GM21515 (cell line): ENCODE measurements around the gene CYP4V2.

Source experiments
- ATAC-seq: cut with Tn5 transposase; IDR thresholded peaks from one replicate; pipeline ENCODE4 v1.9.1; 2021; ENCODE audit not compliant: unreplicated experiment

CYP4V2 gene

GRCh38 chr4:186188107-186188506, 3.3 kb upstream of the CYP4V2 start:
- no peak for ATAC-seq

DNA sequence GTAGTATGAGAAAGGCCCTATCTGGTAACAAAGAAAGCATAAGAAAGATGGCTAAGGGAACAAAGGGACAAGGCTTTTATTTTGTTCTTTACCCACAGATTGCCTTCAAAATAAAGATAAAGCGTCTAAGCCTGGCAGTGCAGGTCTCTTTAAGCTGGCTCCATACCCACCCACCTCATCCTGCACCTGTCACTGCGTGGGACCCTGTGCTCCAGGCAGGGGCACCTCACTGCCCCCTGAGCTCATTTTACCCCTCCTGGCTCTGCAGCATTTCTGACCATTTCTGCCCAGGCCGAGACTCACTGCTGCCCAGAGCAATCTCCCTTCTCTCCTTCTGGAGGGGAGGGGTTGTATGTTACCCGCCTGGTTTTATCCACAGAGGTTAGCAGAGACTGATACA, 1.7 kb upstream of the CYP4V2 start:
- ATAC-seq: no peak

DNA sequence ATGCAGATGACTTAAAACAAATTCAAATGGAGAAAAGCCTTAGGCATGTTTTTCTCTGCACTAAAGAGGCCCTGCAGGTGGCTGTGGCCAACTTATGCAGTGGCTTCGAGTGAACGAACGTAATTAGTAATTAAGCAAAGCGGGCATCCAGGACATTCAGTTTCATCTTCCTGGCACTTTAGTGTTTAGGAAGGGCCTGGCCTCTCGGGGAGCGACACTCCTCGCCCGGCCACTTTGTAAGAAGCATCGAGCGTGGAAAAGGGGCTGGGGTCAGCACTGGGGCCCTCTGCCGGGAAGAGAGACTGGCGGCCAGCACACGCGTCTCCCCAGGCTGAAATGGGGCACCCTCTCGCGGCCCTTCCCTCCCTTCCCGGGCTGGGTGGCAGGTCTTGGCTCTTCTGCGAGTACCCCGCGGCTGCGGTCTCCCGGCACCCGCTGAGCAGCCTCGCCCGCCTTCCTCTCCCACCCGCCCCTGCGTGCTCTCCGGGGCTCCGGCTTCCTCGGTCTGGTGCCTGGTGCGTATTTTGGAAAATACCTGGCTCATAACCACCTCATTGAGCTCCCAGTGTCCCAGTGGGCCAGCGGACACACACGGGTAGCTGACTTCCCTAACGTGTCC, 677 bp upstream of the CYP4V2 start:
- ATAC-seq: peak; percentile 20

DNA sequence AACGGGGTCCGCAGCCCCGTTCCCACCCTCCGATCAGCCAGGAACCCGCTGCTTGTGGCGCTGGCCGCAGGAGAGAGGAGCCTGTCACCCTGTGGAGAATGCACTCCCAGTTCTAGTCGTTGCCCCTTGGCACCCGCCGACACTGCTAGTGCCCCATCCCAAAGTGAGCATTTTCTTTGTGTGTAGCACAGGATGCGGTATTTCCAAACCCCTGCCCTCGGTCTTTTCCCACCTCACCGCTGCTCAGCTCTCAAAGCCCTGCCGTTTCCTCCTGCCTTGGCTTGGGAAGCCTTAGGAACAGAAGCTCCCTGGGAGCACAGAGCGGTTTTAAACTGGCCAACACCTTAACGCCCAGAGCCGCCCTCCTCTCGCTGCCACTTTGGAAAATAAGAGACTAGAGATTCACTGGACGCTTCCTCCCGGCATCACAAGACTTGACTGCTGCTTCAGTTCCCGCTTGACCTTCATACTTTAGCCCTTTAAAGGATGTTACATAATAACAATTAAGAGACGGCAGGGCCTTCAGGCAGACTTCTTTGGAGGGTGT, 772 bp downstream of the CYP4V2 start:
- peak; percentile 3 for ATAC-seq

- ATAC-seq: no peak
Measured at GRCh38 chr4:186193851-186194250, 2.5 kb downstream of the CYP4V2 start.

DNA sequence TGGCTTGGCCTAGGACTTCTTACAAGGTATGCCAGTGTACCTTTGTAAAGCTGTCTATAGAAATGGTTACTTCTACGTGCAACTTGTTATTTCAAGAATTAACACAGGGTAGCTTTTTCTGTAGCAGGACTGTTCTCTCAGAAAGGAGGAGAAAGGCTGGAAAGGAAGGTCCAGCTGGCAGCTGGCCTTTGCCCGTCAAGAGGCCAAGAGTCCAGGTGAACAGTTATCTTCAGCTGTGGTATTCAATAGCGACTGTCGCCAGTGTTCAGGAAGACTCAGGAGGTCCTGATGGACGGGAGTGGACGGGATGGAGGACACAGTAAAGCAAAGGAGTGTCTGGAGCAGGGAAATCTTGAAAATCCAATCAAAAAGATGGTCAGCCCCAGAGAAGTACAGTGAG, 4.7 kb downstream of the CYP4V2 start:
- ATAC-seq: no peak

GRCh38 chr4:186200516-186200915, 9.1 kb downstream of the CYP4V2 start:
- ATAC-seq: no peak

GRCh38 chr4:186201010-186201409, 9.6 kb downstream of the CYP4V2 start:
- no peak for ATAC-seq

GRCh38 chr4:186201535-186202230, 10.3 kb downstream of the CYP4V2 start:
- ATAC-seq: peak; percentile 96

DNA sequence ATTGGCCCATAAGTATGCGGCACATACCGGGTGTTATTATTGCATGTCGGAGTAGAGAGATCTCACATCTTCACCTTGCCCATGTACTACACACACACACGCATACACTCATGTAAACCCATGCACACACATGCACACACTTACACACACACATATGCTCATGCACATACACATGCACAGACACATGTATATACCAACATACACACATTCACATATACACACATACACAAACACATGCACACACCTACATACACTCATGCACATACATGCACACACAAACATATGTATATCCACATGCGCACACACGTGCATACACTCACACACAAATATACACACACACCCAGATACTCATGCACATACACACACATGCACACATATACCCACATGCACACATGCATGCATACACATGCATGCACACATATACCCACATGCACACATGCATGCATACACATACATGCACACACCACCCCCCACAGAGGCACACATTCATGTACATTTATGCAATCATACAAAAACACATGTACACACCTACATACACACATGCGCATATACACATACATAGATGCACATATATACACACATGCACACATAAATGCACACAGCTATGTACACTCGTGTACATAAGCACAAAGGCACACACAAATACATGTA, 11.2 kb downstream of the CYP4V2 start:
- no peak for ATAC-seq

GRCh38 chr4:186203406-186203805, 12.0 kb downstream of the CYP4V2 start:
- ATAC-seq: no peak

DNA sequence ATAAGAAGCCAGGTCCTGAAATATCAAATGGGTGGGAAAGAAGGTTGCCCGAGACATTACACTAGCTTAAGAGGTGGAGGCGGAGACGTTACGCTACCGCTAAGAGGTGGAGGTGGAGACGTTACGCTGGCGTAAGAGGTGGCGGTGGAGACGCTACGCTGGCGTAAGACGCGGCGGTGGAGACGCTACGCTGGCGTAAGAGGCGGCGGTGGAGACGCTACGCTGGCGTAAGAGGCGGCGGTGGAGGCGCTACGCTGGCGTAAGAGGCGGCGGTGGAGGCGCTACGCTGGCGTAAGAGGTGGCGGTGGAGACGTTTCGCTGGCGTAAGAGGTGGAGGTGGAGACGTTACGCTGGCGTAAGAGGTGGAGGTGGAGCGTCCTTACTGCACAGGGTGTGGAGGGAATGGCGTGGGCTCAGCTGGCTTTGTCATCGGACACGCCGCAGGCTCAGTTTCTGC, 12.8 kb downstream of the CYP4V2 start:
- no peak for ATAC-seq

GRCh38 chr4:186204686-186205085, 13.3 kb downstream of the CYP4V2 start:
- ATAC-seq: no peak

GRCh38 chr4:186205156-186205555, 13.8 kb downstream of the CYP4V2 start:
- ATAC-seq: no peak

DNA sequence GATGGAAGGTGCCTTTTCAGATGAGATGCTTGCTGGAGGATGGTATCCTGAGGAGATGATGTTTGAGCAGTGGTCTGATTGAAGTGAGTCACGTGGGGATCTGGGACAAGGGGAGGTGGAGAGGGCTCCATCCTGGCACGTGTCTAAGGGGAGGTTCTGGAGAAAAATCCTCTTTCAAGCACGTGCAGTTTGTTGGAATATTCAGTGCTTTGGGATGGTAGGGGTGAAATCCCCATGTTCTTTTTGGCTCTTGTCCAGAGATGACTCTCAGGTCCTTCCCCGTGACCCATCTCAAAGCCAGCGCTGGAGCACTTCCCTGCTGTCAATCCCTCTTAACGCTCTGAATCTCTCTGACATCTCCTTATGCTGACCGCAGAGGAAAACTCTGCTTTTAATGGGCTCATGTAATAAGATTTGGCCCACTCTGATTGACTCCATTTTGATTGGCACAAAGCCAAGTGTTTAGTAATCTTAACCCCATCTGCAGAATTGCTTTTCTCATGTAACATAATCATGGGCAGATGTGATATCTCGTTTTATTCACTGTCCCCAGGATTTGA, 25.2 kb downstream of the CYP4V2 start:
- ATAC-seq: no peak

DNA sequence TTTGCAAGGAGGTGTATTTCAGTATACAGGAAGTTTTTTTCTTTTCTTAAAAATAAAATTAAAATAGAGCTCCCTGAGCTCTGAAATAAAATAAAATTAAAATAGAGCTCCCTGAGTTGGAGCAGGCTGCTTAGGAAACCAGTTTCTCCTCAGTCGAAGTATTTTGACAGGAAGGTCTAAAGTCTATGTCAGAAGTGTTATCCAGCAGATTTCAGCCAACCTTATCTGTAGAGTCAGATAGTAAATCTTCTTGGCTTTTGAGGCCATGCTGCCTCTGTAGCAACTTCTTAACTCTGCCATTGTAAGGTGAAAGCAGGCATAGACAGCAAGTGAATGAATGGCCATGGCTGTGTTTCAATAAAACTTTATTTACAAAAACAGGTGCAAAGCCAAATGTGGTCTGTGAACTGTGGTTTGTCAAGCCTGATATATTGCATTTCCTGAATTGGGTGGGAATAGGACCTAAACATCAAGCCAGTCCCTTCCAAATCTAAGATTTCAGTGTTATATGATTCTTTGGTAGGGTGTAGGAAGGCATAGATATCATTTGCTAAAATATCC, 26.4 kb downstream of the CYP4V2 start:
- no peak for ATAC-seq

DNA sequence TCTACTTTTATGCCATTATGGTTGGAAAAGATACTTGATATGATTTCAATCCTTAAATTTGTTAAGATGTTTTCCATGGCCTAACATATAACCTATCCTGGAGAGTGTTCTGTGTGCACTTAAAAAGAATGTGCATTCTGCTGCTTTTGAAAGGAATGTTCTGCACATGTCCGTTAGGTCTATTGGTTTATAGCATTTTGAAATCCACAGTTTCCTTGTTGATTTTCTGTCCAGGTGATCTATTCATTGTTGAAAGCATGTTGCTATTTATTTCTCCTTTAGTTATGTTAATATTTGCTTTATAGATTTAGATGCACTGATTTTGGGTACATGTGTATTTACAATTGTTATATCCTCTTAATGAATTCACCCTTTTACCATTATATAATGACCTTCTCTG, 30.3 kb downstream of the CYP4V2 start:
- ATAC-seq: no peak

DNA sequence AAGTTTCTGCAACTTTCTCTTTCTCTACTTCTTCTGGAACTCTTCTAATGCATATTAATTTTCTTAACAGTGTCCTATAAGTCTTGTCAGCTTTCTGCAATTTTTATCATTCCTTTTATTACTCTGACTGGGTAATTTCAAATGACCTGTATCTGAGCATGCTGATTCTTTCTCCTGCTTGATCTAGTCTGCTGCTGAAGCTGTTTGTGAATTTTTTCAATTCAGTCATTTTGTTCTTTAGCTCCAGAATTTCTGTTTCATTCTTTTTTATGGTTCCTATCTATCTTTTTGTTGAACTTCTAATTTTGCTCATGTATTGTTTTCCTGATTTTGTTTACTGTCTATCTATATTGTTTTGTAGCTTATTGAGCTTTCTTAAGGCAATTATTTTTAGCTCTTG, 34.5 kb downstream of the CYP4V2 start:
- no peak for ATAC-seq

DNA sequence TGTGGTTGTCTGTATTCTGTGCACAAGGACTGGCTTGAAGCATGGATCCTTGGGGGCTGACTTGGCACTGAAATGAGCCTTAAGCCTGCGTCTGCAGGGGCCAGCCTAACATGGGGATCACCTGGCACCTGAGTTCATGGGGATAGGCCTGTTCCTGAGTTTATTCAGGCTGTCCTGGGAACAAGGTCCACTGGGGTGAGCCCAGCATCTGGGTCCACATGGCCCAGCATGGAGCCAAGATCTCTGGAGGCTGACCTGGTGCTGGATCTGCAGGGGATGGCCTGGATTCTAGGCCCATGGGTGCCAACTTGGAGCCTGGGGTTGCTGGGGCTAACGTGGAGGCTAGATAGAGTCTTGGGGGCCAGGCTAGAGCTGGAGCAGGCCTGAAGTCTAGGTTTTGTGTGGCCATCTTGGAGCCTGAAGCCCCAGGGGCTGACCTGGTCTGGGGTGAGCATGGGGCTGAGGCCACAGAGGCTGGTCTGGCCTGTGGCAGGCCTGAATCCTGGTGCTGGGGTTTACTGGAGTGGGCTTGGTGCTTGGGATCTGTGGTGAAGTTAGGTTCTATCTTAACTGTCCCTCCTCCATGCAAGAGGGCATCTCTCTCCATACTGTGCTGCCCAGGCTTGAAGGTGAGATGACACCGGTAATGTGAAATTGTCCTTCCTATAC, 35.3 kb downstream of the CYP4V2 start:
- ATAC-seq: no peak

- no peak for ATAC-seq
Measured at GRCh38 chr4:186227221-186227620, 35.9 kb downstream of the CYP4V2 start, which contains the start of gene KLKB1. KLKB1 (plus strand) TSS chr4:186227507; CDS start chr4:186228196, 689 bp downstream.
